HG03108 (cell line): ENCODE data around the gene ADAMTS8.

Experiments
- ATAC-seq: cut with Tn5 transposase; IDR thresholded peaks from one replicate; pipeline ENCODE4 v1.9.1; 2021; ENCODE audit warnings: moderate library complexity; ENCODE audit not compliant: unreplicated experiment

The ADAMTS8 gene

GRCh38 chr11:130399196-130399595, 29.2 kb downstream of the ADAMTS8 start:
- ATAC-seq = no peak

DNA sequence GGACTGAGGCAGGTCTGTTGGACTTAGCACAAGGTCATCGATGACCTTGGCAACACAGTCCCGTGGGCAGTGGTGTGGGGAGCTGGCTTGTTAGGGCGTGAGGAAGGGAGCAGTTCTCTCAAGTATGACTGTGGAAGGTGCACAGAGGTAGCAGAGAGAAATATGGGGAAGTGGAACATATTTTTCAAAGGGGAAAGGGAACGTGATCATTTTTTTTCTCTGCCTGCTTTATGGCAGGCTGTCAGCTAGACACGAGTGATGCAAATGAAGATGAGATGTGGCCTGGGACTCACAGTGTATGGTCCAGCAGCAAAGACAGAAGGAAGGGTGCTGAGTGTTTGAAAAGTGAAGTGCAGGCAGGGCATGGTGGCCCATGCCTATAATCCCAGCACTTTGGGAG, 30.6 kb downstream of the ADAMTS8 start:
- ATAC-seq = no peak

DNA sequence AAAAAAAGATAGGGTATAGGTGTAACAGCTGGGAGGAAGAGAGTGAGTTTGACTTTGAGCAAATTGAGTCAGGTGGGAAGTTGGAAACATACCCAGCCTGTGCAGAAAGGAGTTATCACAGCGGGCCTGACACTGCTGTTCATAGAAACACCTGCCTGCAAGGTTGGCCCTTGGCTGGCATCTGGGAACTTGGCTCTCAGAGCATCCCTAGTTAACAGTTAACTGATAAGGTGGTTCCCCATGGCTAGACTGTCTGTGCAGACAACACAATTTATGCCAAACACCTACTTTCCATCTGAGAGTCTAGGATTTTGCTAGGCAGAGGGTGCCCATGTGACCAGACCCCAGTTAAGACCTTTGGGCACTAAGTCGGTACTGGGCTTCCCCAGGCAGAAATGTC, 31.4 kb downstream of the ADAMTS8 start:
- ATAC-seq = no peak

GRCh38 chr11:130394615-130395014, 33.8 kb downstream of the ADAMTS8 start:
- no peak for ATAC-seq

- no peak for ATAC-seq
These were observed 36.7 kb downstream of the ADAMTS8 start for GRCh38 chr11:130391711-130392110.

DNA sequence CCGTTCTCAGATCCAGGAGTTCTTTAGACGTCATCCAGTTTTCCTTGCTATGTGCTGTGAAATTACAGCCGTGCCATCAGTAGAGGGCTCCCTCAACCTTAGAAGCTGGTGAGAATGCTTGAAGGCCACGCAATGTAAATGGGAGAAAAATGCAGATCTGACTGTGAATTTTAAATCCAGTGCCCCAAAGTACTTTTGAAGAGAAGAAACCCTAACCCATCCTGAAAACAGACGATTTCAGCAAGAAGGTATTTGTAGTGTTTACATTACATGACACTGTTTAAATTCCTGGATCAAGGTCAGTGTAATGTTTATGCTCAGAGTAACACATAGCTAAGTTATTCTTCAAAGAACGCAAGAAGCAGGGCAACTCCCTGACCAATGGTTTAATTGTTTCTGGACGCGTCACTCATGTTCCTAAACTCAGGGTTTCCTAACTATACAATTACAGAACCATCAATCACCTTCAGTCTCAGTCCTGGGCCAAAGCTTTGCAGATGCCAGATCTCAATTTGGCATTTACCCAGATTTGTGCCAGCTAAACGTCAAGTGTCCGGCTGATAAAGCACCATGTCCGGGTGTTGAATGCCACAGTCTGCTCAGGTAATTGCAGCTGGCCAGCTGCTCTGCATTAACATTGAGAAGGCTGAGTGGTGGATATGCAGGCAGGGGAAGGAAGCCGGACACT, 38.2 kb downstream of the ADAMTS8 start:
- ATAC-seq = no peak

DNA sequence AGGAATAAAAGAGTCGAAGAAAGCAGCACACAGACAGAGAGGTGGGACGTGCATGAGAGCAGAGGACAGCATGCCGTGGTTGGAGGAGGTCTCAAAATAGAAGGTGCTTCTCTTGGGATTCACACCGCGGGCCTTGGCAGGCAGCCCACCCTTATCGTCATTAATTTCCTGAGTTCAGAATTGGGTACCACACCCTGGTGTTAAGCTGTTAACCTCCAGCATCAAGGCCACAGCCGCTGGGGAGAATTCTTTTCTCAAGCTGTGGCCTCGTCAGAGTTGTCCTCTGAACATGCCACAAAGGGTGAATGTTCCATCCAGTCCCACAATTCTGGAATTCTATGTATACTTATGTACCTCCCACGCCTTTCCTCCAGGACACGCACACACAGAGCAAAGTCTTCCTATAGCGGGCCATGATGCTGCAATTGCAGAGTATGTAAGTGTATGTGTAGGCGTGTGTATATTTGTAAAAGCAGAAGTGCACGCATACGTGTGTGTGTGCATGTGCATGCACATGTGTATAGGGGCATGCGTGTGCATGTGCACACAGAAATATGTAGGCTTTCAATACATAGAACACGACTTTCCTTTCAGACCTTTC, 39.0 kb downstream of the ADAMTS8 start:
- ATAC-seq = no peak

DNA sequence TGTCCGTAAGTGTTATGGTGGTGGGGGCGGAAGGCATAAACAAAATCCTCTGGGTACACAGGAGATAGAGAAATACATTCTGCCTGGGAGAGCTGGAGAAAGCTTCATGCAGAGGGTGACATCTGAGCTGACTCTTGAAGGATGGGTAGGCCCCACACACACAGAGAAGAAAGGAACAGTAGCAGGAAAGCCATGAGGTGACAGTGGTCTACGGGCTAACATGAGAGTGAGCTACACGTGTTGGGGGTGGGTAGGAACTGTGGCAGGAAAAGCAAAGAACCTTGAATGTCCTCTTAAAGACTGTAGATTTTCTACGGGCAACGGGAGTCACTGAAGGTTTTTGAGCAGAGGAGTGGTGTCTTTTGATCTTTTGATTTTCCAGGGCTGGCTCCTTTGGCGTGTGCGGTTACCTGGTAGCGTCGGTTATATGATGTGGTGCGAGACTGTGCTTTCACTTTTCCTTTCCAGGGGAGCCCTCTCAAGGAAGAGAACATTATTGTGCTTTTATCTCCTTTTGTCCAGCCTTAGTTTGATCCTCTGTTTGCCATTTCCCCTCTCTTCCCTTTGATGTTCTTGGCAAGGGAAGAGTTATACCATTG, 39.7 kb downstream of the ADAMTS8 start:
- ATAC-seq = no peak

GRCh38 chr11:130386056-130386455, 42.4 kb downstream of the ADAMTS8 start:
- ATAC-seq = no peak

DNA sequence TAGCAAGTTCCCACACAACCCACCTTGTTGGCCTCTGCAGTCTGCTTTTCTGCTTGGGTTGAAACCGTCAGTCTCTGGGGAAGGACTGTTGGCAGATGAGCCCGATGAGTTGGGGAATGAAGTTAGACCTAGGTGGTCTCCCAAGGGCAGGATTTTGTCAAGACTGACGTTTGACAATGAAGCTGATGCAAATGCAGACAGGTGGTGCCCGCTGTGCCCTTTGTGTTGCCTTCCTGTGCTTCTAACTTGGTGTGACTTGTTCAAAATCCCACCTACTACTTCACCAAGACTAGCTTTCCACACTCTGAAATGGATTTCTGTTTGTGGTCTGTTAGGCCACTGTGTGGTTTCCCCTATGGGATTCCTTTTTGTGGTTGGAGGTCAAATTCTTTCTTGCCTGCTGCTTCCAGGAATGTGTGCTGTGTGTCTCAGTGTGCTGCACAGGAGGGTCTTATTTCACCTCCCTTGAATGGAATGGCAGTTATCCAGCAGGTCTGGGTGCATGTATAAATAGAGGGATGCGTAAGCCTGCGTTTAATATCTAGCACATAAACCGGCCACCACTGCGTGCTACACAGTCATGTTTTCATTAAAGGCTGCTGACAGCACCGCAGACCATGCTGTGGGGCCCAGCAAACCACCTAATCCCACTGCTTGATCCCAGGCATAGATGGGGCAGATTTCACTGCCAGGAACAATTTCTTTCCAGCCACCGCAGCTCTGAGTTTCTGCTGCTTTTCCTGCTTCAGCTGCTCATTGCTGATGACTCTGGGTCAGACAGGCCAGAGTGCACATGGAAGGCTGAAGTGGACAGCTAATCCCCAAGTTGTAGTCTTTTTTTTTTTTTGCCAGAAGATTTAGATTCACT, 44.8 kb downstream of the ADAMTS8 start:
- ATAC-seq = no peak

DNA sequence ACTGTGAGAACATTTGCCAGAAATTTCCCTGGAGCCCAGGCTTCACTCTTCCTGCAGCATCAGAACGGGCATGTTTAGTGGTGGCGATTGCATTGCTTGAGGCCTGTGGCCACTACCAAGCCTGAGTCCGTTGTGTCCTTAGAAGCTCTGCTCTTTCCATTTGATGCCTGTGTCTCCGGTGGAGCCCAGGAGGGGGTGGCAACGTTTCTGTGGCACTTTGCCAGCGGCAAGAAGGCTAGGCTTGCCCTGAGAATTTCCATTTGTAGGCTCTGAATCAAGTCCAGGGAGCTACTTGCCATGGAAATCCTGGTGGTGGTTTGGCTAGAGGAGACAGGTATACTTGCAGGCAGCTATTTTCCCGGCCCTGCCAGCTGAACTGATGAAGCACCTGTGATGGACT, 47.1 kb downstream of the ADAMTS8 start:
- ATAC-seq = no peak

- no peak for ATAC-seq
These were observed 47.6 kb downstream of the ADAMTS8 start for GRCh38 chr11:130380778-130381177.

GRCh38 chr11:130379276-130379675, 49.1 kb downstream of the ADAMTS8 start:
- no peak for ATAC-seq

GRCh38 chr11:130370845-130371590, 57.4 kb downstream of the ADAMTS8 start:
- no peak for ATAC-seq

DNA sequence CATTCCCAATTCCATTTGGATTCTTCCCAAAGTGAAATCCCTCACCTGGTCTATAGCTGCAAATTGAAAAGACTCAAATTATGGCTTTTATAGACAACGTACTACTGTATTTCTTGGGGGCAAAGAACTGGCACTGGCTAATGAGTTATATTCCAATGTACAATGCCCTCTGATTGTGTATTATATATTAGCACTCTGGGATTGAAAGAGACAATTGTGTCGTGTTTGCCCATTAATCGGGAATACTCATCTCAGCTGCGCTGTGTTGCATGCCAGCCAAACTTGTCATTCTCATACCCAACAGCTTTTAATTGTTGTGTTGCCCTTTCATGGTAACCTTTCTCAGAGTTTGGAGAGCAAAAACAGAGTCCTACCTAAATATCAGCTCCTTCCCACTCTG, 58.7 kb downstream of the ADAMTS8 start:
- no peak for ATAC-seq

GRCh38 chr11:130369141-130369691, 59.2 kb downstream of the ADAMTS8 start:
- ATAC-seq = no peak

DNA sequence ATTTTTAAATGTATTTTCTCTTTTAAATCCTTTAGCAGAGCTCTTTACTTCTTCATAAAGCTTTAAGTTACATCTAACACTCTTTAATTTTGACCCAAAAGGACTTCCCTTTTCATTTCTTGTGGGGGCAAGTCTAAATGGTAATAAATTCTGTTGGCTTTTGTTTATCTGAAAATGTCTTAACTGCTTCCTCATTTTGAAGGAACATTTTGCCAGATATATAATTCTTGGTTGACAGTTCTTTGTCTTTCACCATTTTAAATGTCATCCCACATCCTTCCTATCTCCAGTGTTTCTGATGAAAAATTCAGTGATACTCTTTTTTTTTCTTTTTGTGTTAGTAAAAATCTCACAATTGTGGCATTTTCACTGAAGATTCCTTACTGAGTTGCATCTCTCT, 69.0 kb downstream of the ADAMTS8 start:
- no peak for ATAC-seq

DNA sequence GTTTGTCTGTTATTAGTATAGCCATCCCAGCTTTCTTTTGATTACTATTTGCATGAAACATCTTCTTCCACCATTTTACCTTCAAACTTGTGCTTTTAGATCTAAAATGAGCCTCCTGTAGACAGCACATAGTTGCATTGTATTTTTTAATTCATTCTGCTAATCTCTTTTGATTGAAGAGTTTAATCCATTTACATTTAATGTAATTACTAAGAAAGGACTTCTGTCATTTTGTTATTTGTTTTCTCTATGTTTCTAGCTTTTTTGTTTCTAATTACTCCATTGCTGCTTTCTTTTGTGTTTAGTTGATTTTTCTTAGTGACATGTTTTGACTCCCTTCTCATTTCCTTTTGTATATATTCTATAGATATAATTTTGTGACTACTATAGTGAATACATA, 70.0 kb downstream of the ADAMTS8 start:
- ATAC-seq = no peak
